Raji (cell line): ENCODE measurements around the gene ZNF521.

ENCODE experiments used
- POLR2A ChIP-seq: IDR thresholded peaks from 2 replicates; pipeline ENCODE4 v1.6.1; 2011; ENCODE audit warnings: low read depth, low read length, control low read depth; ENCODE audit not compliant: insufficient read depth

ZNF521 gene

GRCh38 chr18:25125680-25126079 is 226.3 kb downstream of the ZNF521 start:
- TF ChIP-seq POLR2A, result no peak

- no peak for TF ChIP-seq POLR2A
Measured at GRCh38 chr18:25123438-25124232, 228.3 kb downstream of the ZNF521 start.

DNA sequence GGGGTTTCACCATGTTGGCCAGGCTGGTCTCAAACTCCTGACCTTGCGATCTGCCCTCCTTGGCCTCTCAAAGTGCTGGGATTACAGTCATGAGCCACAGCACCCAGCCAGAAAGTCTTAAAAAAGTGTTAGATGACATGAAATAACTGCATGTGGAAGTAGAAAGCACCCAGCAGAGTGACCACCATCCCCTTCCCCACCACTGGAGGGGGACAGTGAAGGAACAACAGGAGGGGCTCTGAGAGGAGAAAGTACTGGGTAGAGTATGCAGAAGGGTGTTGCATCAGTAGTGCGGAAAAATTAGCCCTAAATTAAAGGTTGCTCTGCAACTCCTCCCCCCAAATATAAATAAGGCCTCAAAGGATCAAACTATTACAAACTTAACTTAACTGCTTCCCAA is 230.5 kb downstream of the ZNF521 start:
- no peak for TF ChIP-seq POLR2A

- no peak for TF ChIP-seq POLR2A
Measured at GRCh38 chr18:25113566-25113965, 238.4 kb downstream of the ZNF521 start.

DNA sequence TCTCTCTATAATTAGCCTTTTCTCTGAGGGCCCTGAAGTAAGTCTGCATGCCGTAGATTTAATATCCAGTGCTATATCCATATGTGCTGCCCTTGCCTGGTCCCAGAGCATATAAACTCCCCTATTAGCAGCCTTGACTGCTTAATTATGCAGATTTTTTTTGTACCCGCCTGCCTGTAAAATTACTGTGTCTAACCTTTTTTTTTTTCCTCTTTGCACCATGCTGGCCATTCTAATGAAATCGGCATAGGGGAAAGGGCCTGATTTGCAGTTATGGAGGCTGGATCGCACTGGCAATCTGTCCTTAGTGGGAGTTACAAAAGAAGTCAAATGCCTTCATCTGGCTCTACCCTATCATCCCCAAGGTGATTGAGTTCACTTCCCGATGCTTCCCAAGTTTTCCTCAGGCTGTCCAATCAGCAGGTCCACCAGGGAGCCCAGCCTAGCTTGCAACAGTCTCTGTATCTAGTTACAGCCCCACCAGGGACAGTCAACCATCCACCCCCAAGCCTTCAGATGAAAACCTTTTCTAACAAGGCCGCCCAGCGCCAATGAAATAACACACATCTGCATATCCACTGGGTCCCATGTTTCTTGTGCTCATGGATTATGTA is 239.0 kb downstream of the ZNF521 start:
- TF ChIP-seq POLR2A, result no peak

DNA sequence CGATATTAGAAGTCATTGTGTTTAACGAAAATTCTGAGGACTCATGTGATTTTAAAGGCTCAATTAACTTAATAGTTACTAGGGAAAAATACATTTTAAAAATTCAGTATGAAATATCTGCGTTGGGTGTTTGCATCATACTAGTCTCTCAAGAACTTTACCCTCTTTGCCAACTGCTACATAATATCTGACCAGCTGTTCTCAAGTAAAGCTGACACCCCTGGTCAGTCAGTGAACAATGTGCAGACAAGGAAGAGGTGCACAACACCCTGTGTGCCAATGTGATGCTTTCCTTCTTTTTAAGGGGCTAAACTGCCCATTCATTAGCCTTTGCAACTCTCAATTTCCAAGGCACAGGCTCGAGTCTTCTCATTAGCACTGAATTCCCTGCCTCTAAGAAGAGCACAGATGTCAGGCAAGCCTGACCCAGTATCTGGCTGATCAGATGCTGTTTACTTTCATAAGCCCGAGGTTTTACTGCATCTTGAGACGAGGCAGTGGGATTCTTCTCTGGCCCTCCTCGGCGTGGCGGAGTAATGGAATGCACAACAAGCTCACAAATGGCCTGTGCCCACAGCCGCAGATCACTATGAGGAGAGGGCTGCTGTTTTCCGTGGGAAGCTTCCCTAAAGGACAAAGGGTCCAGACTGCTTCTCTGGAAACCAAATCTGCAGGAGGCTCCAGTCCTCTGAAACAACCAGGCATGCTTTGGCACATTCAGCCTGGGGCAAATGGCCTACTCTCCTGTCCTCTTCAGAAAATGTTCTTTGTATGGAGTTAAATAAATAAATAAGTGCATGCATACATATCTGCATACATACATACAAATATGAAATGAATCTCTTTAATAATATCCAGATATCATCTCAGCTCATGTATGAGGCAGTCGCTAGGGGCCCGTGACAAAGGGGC is 240.3 kb downstream of the ZNF521 start:
- no peak for TF ChIP-seq POLR2A

GRCh38 chr18:25109484-25109883 is 242.5 kb downstream of the ZNF521 start:
- no peak for TF ChIP-seq POLR2A

DNA sequence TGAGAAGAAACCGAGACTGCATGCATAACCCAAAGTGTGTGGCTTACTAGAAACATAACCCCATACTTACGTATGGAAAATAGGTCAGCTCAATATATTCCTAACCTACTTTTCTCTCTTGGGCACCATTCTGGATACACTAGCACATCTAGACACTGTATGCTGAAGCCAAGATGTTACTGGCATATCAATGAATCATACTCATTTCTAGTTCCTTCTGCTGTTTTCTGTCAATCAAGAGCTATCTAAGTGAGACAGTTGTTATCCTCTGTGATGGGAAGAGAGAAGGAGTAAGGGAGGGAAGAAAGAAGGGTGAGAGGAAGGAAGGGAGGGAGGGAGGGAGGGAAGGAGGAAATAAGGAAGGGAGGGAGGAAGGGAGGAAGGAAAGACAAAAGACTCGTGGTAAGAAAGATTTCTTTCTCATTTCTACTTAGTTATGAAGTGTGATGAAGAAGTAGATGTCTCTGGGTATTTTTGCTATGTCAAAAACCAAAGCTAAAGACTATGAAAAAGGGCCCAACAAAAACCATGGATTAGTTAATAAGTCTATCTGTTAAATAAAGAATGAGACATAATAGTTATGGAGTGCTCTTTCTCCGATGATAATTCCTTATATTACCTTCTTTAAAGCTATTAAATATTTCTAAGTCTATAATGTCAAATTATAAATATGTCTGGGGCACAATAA is 248.4 kb downstream of the ZNF521 start:
- TF ChIP-seq POLR2A, result no peak

DNA sequence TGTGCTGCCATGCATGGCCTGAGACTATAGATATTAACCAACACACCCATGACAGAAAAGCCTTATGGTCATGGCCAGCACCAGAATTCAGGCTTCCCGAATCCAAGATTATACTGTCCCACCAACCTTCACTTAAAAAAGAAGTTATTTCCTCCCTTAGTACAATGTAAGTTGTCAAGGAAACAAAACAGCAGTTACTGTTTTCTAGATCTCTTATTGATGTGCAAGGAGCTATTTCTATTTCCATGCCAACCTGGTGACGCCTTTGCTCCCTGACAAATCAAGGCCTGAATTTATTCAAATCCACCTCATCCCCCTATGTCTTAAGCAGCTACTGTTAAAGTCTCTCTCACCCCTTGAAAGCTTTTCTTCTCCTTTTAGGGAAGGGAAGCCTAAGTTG is 249.3 kb downstream of the ZNF521 start:
- no peak for TF ChIP-seq POLR2A

DNA sequence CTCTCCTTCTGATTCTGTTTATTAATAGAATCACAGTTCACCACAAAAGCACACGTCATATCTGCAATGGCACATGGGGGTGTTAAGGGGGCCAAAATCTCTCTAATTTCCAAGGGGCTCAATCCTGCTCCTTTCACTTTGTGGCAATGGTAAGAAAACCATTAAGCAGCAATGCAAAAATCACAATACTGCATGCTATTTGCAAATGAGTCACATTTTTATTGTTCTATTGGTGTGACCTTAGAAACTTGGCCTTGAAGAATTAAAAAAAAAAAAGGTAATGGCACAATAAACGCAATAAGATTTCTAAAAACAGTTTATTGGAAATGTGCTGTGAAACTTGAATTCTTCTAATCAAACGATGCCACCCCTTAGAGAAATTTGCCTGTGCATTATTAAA is 251.5 kb downstream of the ZNF521 start:
- no peak for TF ChIP-seq POLR2A

DNA sequence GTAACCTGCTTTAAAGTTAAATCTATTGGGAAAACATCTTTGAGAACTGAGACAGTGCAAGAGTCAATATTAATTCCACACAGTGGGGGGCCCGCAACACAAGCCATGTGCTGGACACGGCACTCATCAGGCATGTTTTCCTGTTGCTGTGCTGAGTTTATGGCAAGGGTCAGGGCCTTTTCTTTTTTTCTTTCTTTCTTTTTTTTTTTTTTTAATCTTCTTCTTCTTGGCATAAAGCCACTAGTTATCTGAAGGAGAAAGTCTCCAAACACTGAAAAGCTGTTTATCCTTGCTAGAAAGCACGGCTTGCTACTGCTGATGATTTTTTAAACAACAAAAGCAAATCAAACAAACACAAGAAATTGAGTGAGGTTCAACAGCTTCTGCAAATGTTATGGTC is 252.1 kb downstream of the ZNF521 start:
- TF ChIP-seq POLR2A, result no peak

GRCh38 chr18:25097569-25098056 is 254.4 kb downstream of the ZNF521 start:
- no peak for TF ChIP-seq POLR2A

DNA sequence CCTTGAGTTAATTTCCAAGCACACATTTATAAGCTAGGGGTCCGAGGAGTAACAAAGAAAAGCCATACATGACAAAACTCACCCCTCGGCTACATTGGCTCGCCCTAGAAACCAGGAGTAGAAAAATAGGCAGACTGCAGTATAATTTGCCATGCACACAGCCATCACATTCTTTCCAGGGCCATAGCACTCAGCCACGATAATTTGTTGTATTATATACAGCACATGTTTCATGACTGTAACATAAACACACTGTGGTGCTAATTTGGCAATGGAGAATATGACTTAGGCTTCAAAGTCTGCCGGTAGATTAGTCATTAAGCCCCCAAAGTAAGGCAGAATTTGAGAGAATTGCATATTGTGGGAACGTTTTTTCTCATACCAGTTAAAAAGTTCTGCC is 254.9 kb downstream of the ZNF521 start:
- TF ChIP-seq POLR2A, result no peak

DNA sequence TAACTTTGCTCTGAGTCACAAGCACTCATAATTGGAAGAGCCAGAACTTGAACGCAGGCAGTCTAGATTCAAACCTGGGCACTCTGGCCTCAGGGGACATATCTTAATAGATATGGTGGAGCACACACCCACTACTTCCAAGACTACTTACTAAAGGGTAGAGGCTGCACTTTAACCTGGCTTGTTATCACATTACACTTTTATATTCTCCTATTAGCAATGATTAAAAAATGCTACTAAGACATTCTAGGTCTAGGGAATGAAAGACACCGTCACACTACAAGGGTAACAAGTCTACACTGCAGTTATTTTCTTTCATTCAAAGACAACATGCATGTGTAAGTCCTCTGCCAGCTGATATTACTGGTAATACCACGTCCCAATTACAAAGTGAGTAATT is 258.8 kb downstream of the ZNF521 start:
- TF ChIP-seq POLR2A, result no peak

GRCh38 chr18:25089470-25089869 is 262.5 kb downstream of the ZNF521 start:
- TF ChIP-seq POLR2A, result no peak

GRCh38 chr18:25086876-25087275 is 265.1 kb downstream of the ZNF521 start:
- no peak for TF ChIP-seq POLR2A

- TF ChIP-seq POLR2A, result no peak
Measured at GRCh38 chr18:25081001-25081400, 271.0 kb downstream of the ZNF521 start.
